ENCODE data around the gene KSR2.
"Not testable (repeated sequence)": the region's sequence is repeated elsewhere in the genome, so short reads cannot be mapped to it uniquely, and the experiment has no call there.

Gene KSR2

GRCh38 chr12:117746358-117746757, 222.4 kb downstream of the KSR2 start:
- H3K27me3 Mint-ChIP-seq; H3K9me3 Mint-ChIP-seq; intact Hi-C loops (cut with micrococcal nuclease); H3K4me3 Mint-ChIP-seq; H3K27ac Mint-ChIP-seq; H3K4me1 Mint-ChIP-seq (ENCODE audit: low read depth); H3K36me3 Mint-ChIP-seq (ENCODE audit: low read depth): not testable (repeated sequence)

GRCh38 chr12:117744418-117744817, 224.4 kb downstream of the KSR2 start:
- H3K36me3 Mint-ChIP-seq (ENCODE audit: low read depth), result no peaks in the 10 kb centered on the region
- H3K4me1 Mint-ChIP-seq (ENCODE audit: low read depth), result no peaks in the 10 kb centered on the region
- intact Hi-C loops (cut with micrococcal nuclease), result no loop called here
- H3K9me3 Mint-ChIP-seq, result no peaks in the 10 kb centered on the region
- no peak overlapping the region for H3K27ac Mint-ChIP-seq
- H3K27me3 Mint-ChIP-seq, result no peaks in the 10 kb centered on the region
- no peak overlapping the region for H3K4me3 Mint-ChIP-seq

- no peaks in the 10 kb centered on the region for H3K36me3 Mint-ChIP-seq (ENCODE audit: low read depth)
- H3K9me3 Mint-ChIP-seq, result no peaks in the 10 kb centered on the region
- intact Hi-C loops (cut with micrococcal nuclease), result no loop called here
Observed at GRCh38 chr12:117743761-117744160, 225.0 kb downstream of the KSR2 start.

GRCh38 chr12:117742721-117743120, 226.1 kb downstream of the KSR2 start:
- Mint-ChIP-seq H3K4me1 (ENCODE audit: low read depth) (no peaks in the 10 kb centered on the region), H3K4me3 (no peak overlapping the region), H3K9me3 (no peaks in the 10 kb centered on the region), H3K27me3 (no peaks in the 10 kb centered on the region), H3K36me3 (ENCODE audit: low read depth) (no peaks in the 10 kb centered on the region), H3K27ac (no peak overlapping the region)
- intact Hi-C loops (cut with micrococcal nuclease), result no loop called here

More at GRCh38 chr12:117743761-117744160, 225.0 kb downstream of the KSR2 start:
- Mint-ChIP-seq H3K4me1 (ENCODE audit: low read depth) (no peaks in the 10 kb centered on the region), H3K27me3 (no peaks in the 10 kb centered on the region), H3K27ac (no peak overlapping the region), H3K4me3 (no peak overlapping the region)

- Mint-ChIP-seq H3K9me3 (no peaks in the 10 kb centered on the region), H3K4me1 (ENCODE audit: low read depth) (no peaks in the 10 kb centered on the region), H3K27ac (no peak overlapping the region), H3K4me3 (no peak overlapping the region), H3K36me3 (ENCODE audit: low read depth) (no peaks in the 10 kb centered on the region), H3K27me3 (no peaks in the 10 kb centered on the region)
- intact Hi-C loops (cut with micrococcal nuclease), result no loop called here
Observed at GRCh38 chr12:117738233-117738632, 230.6 kb downstream of the KSR2 start.

GRCh38 chr12:117733549-117733805, 235.3 kb downstream of the KSR2 start:
- Mint-ChIP-seq H3K9me3 (no peaks in the 10 kb centered on the region), H3K36me3 (ENCODE audit: low read depth) (no peaks in the 10 kb centered on the region), H3K27ac (no peak overlapping the region), H3K27me3 (no peaks in the 10 kb centered on the region), H3K4me1 (ENCODE audit: low read depth) (no peaks in the 10 kb centered on the region), H3K4me3 (no peak overlapping the region)
- intact Hi-C loops (cut with micrococcal nuclease), result no loop called here

- no peaks in the 10 kb centered on the region for H3K4me1 Mint-ChIP-seq (ENCODE audit: low read depth)
- no peaks in the 10 kb centered on the region for H3K9me3 Mint-ChIP-seq
- H3K4me3 Mint-ChIP-seq, result no peak overlapping the region
- no peaks in the 10 kb centered on the region for H3K36me3 Mint-ChIP-seq (ENCODE audit: low read depth)
- H3K27me3 Mint-ChIP-seq, result no peaks in the 10 kb centered on the region
- no peak overlapping the region for H3K27ac Mint-ChIP-seq
- intact Hi-C loops (cut with micrococcal nuclease), result no loop called here
Observed at GRCh38 chr12:117732761-117733548, 235.8 kb downstream of the KSR2 start.

GRCh38 chr12:117731131-117731530, 237.7 kb downstream of the KSR2 start:
- H3K4me3 Mint-ChIP-seq; H3K4me1 Mint-ChIP-seq (ENCODE audit: low read depth); H3K9me3 Mint-ChIP-seq; H3K36me3 Mint-ChIP-seq (ENCODE audit: low read depth); intact Hi-C loops (cut with micrococcal nuclease); H3K27me3 Mint-ChIP-seq; H3K27ac Mint-ChIP-seq: not testable (repeated sequence)

- no peaks in the 10 kb centered on the region for H3K36me3 Mint-ChIP-seq (ENCODE audit: low read depth)
- H3K27ac Mint-ChIP-seq, result no peak overlapping the region
- H3K4me1 Mint-ChIP-seq (ENCODE audit: low read depth), result peaks cover 10% of the 10 kb centered on the region
- no peak overlapping the region for H3K4me3 Mint-ChIP-seq
- intact Hi-C loops (cut with micrococcal nuclease), result no loop called here
- H3K27me3 Mint-ChIP-seq, result peaks cover 2% of the 10 kb centered on the region
- no peaks in the 10 kb centered on the region for H3K9me3 Mint-ChIP-seq
Observed at GRCh38 chr12:117727301-117727700, 241.5 kb downstream of the KSR2 start.

- H3K9me3 Mint-ChIP-seq, result no peaks in the 10 kb centered on the region
- intact Hi-C loops (cut with micrococcal nuclease), result no loop called here
- H3K36me3 Mint-ChIP-seq (ENCODE audit: low read depth), result no peaks in the 10 kb centered on the region
- peaks cover 2% of the 10 kb centered on the region for H3K27me3 Mint-ChIP-seq
- H3K27ac Mint-ChIP-seq, result no peak overlapping the region
- H3K4me3 Mint-ChIP-seq, result no peak overlapping the region
- peaks cover 10% of the 10 kb centered on the region for H3K4me1 Mint-ChIP-seq (ENCODE audit: low read depth)
Observed at GRCh38 chr12:117724543-117724942, 244.2 kb downstream of the KSR2 start.

GRCh38 chr12:117718559-117718958, 250.2 kb downstream of the KSR2 start:
- intact Hi-C loops (cut with micrococcal nuclease), result no loop called here
- H3K27ac Mint-ChIP-seq, result no peak overlapping the region

GRCh38 chr12:117718141-117718540, 250.6 kb downstream of the KSR2 start:
- intact Hi-C loops (cut with micrococcal nuclease), result no loop called here
- Mint-ChIP-seq H3K36me3 (ENCODE audit: low read depth) (no peaks in the 10 kb centered on the region), H3K9me3 (no peaks in the 10 kb centered on the region), H3K27me3 (peaks cover 2% of the 10 kb centered on the region), H3K27ac (no peak overlapping the region), H3K4me3 (no peak overlapping the region), H3K4me1 (ENCODE audit: low read depth) (no peaks in the 10 kb centered on the region)

More at GRCh38 chr12:117718559-117718958, 250.2 kb downstream of the KSR2 start:
- H3K36me3 Mint-ChIP-seq (ENCODE audit: low read depth), result no peaks in the 10 kb centered on the region
- H3K4me1 Mint-ChIP-seq (ENCODE audit: low read depth), result no peaks in the 10 kb centered on the region
- H3K9me3 Mint-ChIP-seq, result no peaks in the 10 kb centered on the region
- peaks cover 2% of the 10 kb centered on the region for H3K27me3 Mint-ChIP-seq
- H3K4me3 Mint-ChIP-seq, result no peak overlapping the region

- no peaks in the 10 kb centered on the region for H3K9me3 Mint-ChIP-seq
- intact Hi-C loops (cut with micrococcal nuclease), result no loop called here
- no peak overlapping the region for H3K27ac Mint-ChIP-seq
- H3K36me3 Mint-ChIP-seq (ENCODE audit: low read depth), result no peaks in the 10 kb centered on the region
- H3K4me1 Mint-ChIP-seq (ENCODE audit: low read depth), result no peaks in the 10 kb centered on the region
- H3K27me3 Mint-ChIP-seq, result no peaks in the 10 kb centered on the region
- no peak overlapping the region for H3K4me3 Mint-ChIP-seq
Observed at GRCh38 chr12:117714203-117714602, 254.6 kb downstream of the KSR2 start.

GRCh38 chr12:117710121-117710520, 258.7 kb downstream of the KSR2 start:
- H3K9me3 Mint-ChIP-seq, result no peaks in the 10 kb centered on the region
- H3K27me3 Mint-ChIP-seq, result no peaks in the 10 kb centered on the region
- no peak overlapping the region for H3K27ac Mint-ChIP-seq
- no peak overlapping the region for H3K4me3 Mint-ChIP-seq
- no peaks in the 10 kb centered on the region for H3K36me3 Mint-ChIP-seq (ENCODE audit: low read depth)
- no peaks in the 10 kb centered on the region for H3K4me1 Mint-ChIP-seq (ENCODE audit: low read depth)
- intact Hi-C loops (cut with micrococcal nuclease), result no loop called here

GRCh38 chr12:117707861-117708260, 260.9 kb downstream of the KSR2 start:
- H3K4me3 Mint-ChIP-seq, result no peak overlapping the region
- intact Hi-C loops (cut with micrococcal nuclease), result no loop called here
- H3K9me3 Mint-ChIP-seq, result no peaks in the 10 kb centered on the region
- H3K4me1 Mint-ChIP-seq (ENCODE audit: low read depth), result no peaks in the 10 kb centered on the region
- H3K27ac Mint-ChIP-seq, result no peak overlapping the region
- H3K27me3 Mint-ChIP-seq, result no peaks in the 10 kb centered on the region
- no peaks in the 10 kb centered on the region for H3K36me3 Mint-ChIP-seq (ENCODE audit: low read depth)
